ENCODE data around the gene NME2. TPM values are rescaled to one million over a fixed set of nuclear protein-coding genes. Genes with fewer than 3 reads are reported as not detected.
"Not testable (repeated sequence)": the region's sequence is repeated elsewhere in the genome, so short reads cannot be mapped to it uniquely, and the experiment has no call there.

The NME2 gene
- total RNA-seq, 1 donor from 2014 or later: 381 TPM

GRCh38 chr17:51165680-51166197, 472 bp upstream of the NME2 start:
- DNase-seq (ENCODE audit: low spot score in 2 of 2, unreplicated experiment in 2 of 2): peak in 1 of 2 experiments; percentile 50
- peaks cover 34% of the 10 kb centered on the region for H3K36me3 Mint-ChIP-seq
- peak overlapping the region; percentile 90 for H3K27ac Mint-ChIP-seq
- H3K4me3 Mint-ChIP-seq: peak overlapping the region; percentile 89
- no peaks in the 10 kb centered on the region for H3K9me3 Mint-ChIP-seq
- H3K4me1 Mint-ChIP-seq: peaks cover 13% of the 10 kb centered on the region
- no peak for TF ChIP-seq CTCF (IDR thresholded peaks at IDR 0.05; ENCODE audit: unreplicated experiment)
- H3K27me3 Mint-ChIP-seq (ENCODE audit: low read depth): no peaks in the 10 kb centered on the region

- no peaks in the 10 kb centered on the region for H3K27me3 Mint-ChIP-seq (ENCODE audit: low read depth)
- no peaks in the 10 kb centered on the region for H3K9me3 Mint-ChIP-seq
- peak; percentile 77 for TF ChIP-seq CTCF (IDR thresholded peaks at IDR 0.05; ENCODE audit: unreplicated experiment)
- H3K27ac Mint-ChIP-seq: peak overlapping the region; percentile 89
- H3K4me1 Mint-ChIP-seq: peaks cover 13% of the 10 kb centered on the region
- DNase-seq (ENCODE audit: low spot score in 2 of 2, unreplicated experiment in 2 of 2): peak; percentile 51 to 80
- H3K36me3 Mint-ChIP-seq: peaks cover 31% of the 10 kb centered on the region
- H3K4me3 Mint-ChIP-seq: peak overlapping the region; percentile 79
Measured at GRCh38 chr17:51166987-51167931, 1.0 kb downstream of the NME2 start.

- no peak overlapping the region for H3K27ac Mint-ChIP-seq
- DNase-seq (ENCODE audit: low spot score in 2 of 2, unreplicated experiment in 2 of 2): no peak
- H3K36me3 Mint-ChIP-seq: peaks cover 30% of the 10 kb centered on the region
- no peak overlapping the region for H3K4me3 Mint-ChIP-seq
- H3K27me3 Mint-ChIP-seq (ENCODE audit: low read depth): no peaks in the 10 kb centered on the region
- TF ChIP-seq CTCF (IDR thresholded peaks at IDR 0.05; ENCODE audit: unreplicated experiment): no peak
- H3K4me1 Mint-ChIP-seq: peaks cover 13% of the 10 kb centered on the region
- no peaks in the 10 kb centered on the region for H3K9me3 Mint-ChIP-seq
Measured at GRCh38 chr17:51169340-51169739, 3.1 kb downstream of the NME2 start.

- DNase-seq (ENCODE audit: low spot score in 2 of 2, unreplicated experiment in 2 of 2): no peak
- no peak overlapping the region for H3K27ac Mint-ChIP-seq
- peaks cover 8% of the 10 kb centered on the region for H3K4me1 Mint-ChIP-seq
- no peak overlapping the region for H3K4me3 Mint-ChIP-seq
- H3K9me3 Mint-ChIP-seq: no peaks in the 10 kb centered on the region
- TF ChIP-seq CTCF (IDR thresholded peaks at IDR 0.05; ENCODE audit: unreplicated experiment): no peak
- peaks cover 30% of the 10 kb centered on the region for H3K36me3 Mint-ChIP-seq
- H3K27me3 Mint-ChIP-seq (ENCODE audit: low read depth): no peaks in the 10 kb centered on the region
Measured at GRCh38 chr17:51170736-51171135, 4.5 kb downstream of the NME2 start.

GRCh38 chr17:51172030-51172429, 5.8 kb downstream of the NME2 start:
- not testable (repeated sequence) for H3K4me3 Mint-ChIP-seq, H3K27ac Mint-ChIP-seq
- peaks cover 30% of the 10 kb centered on the region for H3K36me3 Mint-ChIP-seq

GRCh38 chr17:51180486-51180885, 14.3 kb downstream of the NME2 start:
- no peak for TF ChIP-seq CTCF (IDR thresholded peaks at IDR 0.05; ENCODE audit: unreplicated experiment)
- Mint-ChIP-seq H3K4me1 (peaks cover 19% of the 10 kb centered on the region), H3K4me3 (peak overlapping the region; percentile 20), H3K36me3 (peaks cover 30% of the 10 kb centered on the region), H3K9me3 (no peaks in the 10 kb centered on the region), H3K27ac (peak overlapping the region; percentile 73), H3K27me3 (ENCODE audit: low read depth) (no peaks in the 10 kb centered on the region)
- no peak for DNase-seq (ENCODE audit: low spot score in 2 of 2, unreplicated experiment in 2 of 2)

More at GRCh38 chr17:51172030-51172429, 5.8 kb downstream of the NME2 start:
- H3K9me3 Mint-ChIP-seq; DNase-seq (ENCODE audit: low spot score in 2 of 2, unreplicated experiment in 2 of 2); H3K27me3 Mint-ChIP-seq (ENCODE audit: low read depth); H3K4me1 Mint-ChIP-seq: not testable (repeated sequence)
